Measurements from ENCODE around the gene VNN1.
"Not testable (repeated sequence)": the region's sequence is repeated elsewhere in the genome, so short reads cannot be mapped to it uniquely, and the experiment has no call there.

VNN1 gene

DNA sequence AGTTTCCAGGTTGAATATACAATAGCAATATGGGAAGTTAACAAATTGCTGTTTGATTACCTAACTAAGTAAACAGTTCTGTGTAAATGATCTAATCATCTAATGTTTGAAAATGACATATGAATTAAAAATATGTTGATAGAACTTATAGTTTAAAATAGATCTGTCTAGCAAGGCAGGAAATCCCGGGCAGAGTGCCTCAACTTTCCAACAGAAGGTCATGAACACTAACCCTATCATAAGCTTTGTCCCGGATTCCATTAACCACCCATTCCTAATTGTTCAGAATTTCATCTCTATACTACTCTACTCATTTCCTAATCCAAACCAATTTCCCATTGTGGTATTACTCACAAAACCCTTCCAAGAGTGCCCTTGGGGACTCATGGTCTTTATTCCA, 65.0 kb downstream of the VNN1 start:
- Histone ChIP-seq H3F3A (ENCODE audit: insufficient read depth) (no peaks in the 10 kb centered on the region), H3K36me3 (ENCODE audit: low read length) (no peaks in the 10 kb centered on the region), H3K9ac (ENCODE audit: low read length) (no peak overlapping the region), H3K4me3 (ENCODE audit: insufficient read depth, low read length, poor library complexity, severe bottlenecking) (no peak overlapping the region), H3K4me2 (ENCODE audit: low read depth, low read length, poor library complexity, severe bottlenecking) (no peak overlapping the region), H3K9me2 (replicated peaks; ENCODE audit: insufficient read depth, low read length) (no peaks in the 10 kb centered on the region), H3K79me2 (ENCODE audit: insufficient read depth, low read length) (no peaks in the 10 kb centered on the region), H3K27ac (ENCODE audit: low read depth, low read length) (no peak overlapping the region), H2AFZ (ENCODE audit: low read depth, low read length, severe bottlenecking) (no peak overlapping the region), H3K9me3 (ENCODE audit: insufficient read depth, low read length) (no peaks in the 10 kb centered on the region), H3K27me3 (ENCODE audit: low read length) (no peaks in the 10 kb centered on the region), H4K20me1 (ENCODE audit: low read depth, low read length) (no peaks in the 10 kb centered on the region)
- no peak for TF ChIP-seq EZH2phosphoT487 (conservative IDR thresholded peaks at IDR 0.05; ENCODE audit: low read length)
- TF ChIP-seq, protein P1, sequence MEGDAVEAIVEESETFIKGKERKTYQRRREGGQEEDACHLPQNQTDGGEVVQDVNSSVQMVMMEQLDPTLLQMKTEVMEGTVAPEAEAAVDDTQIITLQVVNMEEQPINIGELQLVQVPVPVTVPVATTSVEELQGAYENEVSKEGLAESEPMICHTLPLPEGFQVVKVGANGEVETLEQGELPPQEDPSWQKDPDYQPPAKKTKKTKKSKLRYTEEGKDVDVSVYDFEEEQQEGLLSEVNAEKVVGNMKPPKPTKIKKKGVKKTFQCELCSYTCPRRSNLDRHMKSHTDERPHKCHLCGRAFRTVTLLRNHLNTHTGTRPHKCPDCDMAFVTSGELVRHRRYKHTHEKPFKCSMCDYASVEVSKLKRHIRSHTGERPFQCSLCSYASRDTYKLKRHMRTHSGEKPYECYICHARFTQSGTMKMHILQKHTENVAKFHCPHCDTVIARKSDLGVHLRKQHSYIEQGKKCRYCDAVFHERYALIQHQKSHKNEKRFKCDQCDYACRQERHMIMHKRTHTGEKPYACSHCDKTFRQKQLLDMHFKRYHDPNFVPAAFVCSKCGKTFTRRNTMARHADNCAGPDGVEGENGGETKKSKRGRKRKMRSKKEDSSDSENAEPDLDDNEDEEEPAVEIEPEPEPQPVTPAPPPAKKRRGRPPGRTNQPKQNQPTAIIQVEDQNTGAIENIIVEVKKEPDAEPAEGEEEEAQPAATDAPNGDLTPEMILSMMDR (IDR thresholded peaks at IDR 0.05; ENCODE audit: insufficient read depth, low read length, poor library complexity, severe bottlenecking) = no peak

DNA sequence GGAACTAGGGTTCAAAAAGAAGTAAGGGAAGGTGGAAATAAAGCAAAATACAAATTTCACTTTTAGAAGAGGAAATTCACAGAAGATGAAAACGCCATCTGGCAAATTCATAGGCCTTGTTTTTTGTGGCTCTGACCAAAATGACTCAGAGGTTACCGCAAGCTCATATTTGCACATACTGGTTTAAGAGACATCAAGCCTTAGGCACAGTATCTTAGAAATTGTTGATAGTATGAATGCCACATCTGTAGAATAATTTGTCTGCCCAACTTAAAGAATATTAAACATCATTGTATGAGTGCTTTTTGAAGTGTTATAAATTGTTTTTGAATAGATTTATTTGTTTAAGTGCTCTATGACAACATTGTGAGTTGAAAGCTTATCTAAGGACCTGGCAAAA, 65.5 kb downstream of the VNN1 start:
- no peaks in the 10 kb centered on the region for H3K9me3 ChIP-seq (ENCODE audit: insufficient read depth, low read length)
- no peak for TF ChIP-seq EZH2phosphoT487 (conservative IDR thresholded peaks at IDR 0.05; ENCODE audit: low read length)
- TF ChIP-seq, protein P1 (IDR thresholded peaks at IDR 0.05; ENCODE audit: insufficient read depth, low read length, poor library complexity, severe bottlenecking) = no peak
- H3K36me3 ChIP-seq (ENCODE audit: low read length) = no peaks in the 10 kb centered on the region
- H3K27ac ChIP-seq (ENCODE audit: low read depth, low read length) = no peak overlapping the region
- H3K9ac ChIP-seq (ENCODE audit: low read length) = no peak overlapping the region
- no peaks in the 10 kb centered on the region for H3K79me2 ChIP-seq (ENCODE audit: insufficient read depth, low read length)
- no peak overlapping the region for H2AFZ ChIP-seq (ENCODE audit: low read depth, low read length, severe bottlenecking)
- no peaks in the 10 kb centered on the region for H4K20me1 ChIP-seq (ENCODE audit: low read depth, low read length)
- H3K4me3 ChIP-seq (ENCODE audit: insufficient read depth, low read length, poor library complexity, severe bottlenecking) = no peak overlapping the region
- H3K27me3 ChIP-seq (ENCODE audit: low read length) = no peaks in the 10 kb centered on the region
- H3K4me2 ChIP-seq (ENCODE audit: low read depth, low read length, poor library complexity, severe bottlenecking) = no peak overlapping the region
- no peaks in the 10 kb centered on the region for H3F3A ChIP-seq (ENCODE audit: insufficient read depth)
- H3K9me2 ChIP-seq (replicated peaks; ENCODE audit: insufficient read depth, low read length) = no peaks in the 10 kb centered on the region

DNA sequence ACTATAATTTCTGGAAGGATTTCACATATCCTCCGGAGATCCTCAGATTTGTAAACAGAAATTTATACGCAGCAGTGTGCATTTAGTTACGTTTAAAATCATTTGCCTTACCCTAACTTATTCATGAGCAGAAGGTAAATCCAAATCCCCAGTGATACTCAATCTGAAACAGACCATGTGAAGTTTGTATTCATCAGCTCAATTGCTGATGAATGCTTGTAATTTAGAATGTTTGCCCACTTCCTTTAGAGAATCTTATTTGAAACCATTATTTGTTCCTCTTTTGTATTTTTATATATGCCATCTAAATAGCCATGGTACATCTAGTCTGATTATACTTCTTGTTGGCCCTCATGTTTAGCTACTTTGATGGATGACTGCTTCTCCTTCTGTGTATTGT, 70.3 kb downstream of the VNN1 start:
- Histone ChIP-seq H3K9me3 (ENCODE audit: insufficient read depth, low read length) (no peaks in the 10 kb centered on the region), H3K36me3 (ENCODE audit: low read length) (no peaks in the 10 kb centered on the region), H3K9me2 (replicated peaks; ENCODE audit: insufficient read depth, low read length) (no peaks in the 10 kb centered on the region), H3F3A (ENCODE audit: insufficient read depth) (no peaks in the 10 kb centered on the region), H3K9ac (ENCODE audit: low read length) (no peak overlapping the region), H4K20me1 (ENCODE audit: low read depth, low read length) (no peaks in the 10 kb centered on the region), H3K79me2 (ENCODE audit: insufficient read depth, low read length) (no peaks in the 10 kb centered on the region), H2AFZ (ENCODE audit: low read depth, low read length, severe bottlenecking) (no peak overlapping the region), H3K27me3 (ENCODE audit: low read length) (no peaks in the 10 kb centered on the region), H3K4me3 (ENCODE audit: insufficient read depth, low read length, poor library complexity, severe bottlenecking) (no peak overlapping the region), H3K27ac (ENCODE audit: low read depth, low read length) (no peak overlapping the region), H3K4me2 (ENCODE audit: low read depth, low read length, poor library complexity, severe bottlenecking) (no peak overlapping the region)
- TF ChIP-seq EZH2phosphoT487 (conservative IDR thresholded peaks at IDR 0.05; ENCODE audit: low read length) = no peak
- TF ChIP-seq, protein P1 (IDR thresholded peaks at IDR 0.05; ENCODE audit: insufficient read depth, low read length, poor library complexity, severe bottlenecking) = no peak

DNA sequence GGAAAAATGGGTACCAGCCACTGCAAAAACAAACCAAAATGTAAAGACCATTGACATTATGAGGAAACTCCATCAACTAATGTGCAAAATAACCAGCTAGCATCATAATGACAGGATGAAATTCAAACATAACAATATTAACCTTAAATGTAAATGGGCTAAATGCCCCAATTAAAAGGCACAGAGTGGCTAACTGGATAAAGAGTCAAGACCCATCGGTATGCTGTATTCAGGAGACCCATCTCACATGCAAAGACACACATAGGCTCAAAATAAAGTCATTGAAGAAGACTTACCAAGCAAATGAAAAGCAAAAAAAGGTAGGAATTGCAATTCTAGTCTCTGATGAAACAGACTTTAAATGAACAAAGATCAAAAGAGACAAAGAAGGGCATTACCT, 76.7 kb downstream of the VNN1 start:
- not testable (repeated sequence) for H3K27me3 ChIP-seq (ENCODE audit: low read length); H3K4me3 ChIP-seq (ENCODE audit: insufficient read depth, low read length, poor library complexity, severe bottlenecking); H3K9ac ChIP-seq (ENCODE audit: low read length); H3K79me2 ChIP-seq (ENCODE audit: insufficient read depth, low read length); H3K27ac ChIP-seq (ENCODE audit: low read depth, low read length); H3K36me3 ChIP-seq (ENCODE audit: low read length); H3K9me2 ChIP-seq (replicated peaks; ENCODE audit: insufficient read depth, low read length); H4K20me1 ChIP-seq (ENCODE audit: low read depth, low read length); H3K4me2 ChIP-seq (ENCODE audit: low read depth, low read length, poor library complexity, severe bottlenecking); H3F3A ChIP-seq (ENCODE audit: insufficient read depth); H3K9me3 ChIP-seq (ENCODE audit: insufficient read depth, low read length); H2AFZ ChIP-seq (ENCODE audit: low read depth, low read length, severe bottlenecking)

DNA sequence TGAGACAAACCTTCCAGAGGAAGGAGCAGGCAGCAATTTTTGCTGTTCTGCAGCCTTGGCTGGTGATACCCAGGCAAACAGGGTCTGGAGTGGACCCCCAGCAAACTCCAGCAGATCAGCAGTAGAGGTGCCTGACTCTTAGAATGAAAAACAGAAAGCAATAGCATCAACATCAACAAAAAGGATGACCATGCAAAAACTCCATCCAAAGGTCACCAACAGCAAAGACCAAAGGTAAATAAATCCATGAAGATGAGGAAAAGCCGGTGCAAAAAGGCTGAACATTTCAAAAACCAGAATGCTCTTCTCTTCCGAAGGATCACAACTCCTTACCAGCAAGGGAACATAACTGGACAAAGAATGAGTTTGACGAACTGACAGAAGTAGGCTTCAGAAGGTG, 77.9 kb downstream of the VNN1 start:
- not testable (repeated sequence) for H3K9ac ChIP-seq (ENCODE audit: low read length); H3K27me3 ChIP-seq (ENCODE audit: low read length); H3K4me2 ChIP-seq (ENCODE audit: low read depth, low read length, poor library complexity, severe bottlenecking); H3F3A ChIP-seq (ENCODE audit: insufficient read depth); H3K9me2 ChIP-seq (replicated peaks; ENCODE audit: insufficient read depth, low read length); H3K27ac ChIP-seq (ENCODE audit: low read depth, low read length); H3K36me3 ChIP-seq (ENCODE audit: low read length); H3K4me3 ChIP-seq (ENCODE audit: insufficient read depth, low read length, poor library complexity, severe bottlenecking); H2AFZ ChIP-seq (ENCODE audit: low read depth, low read length, severe bottlenecking); H3K79me2 ChIP-seq (ENCODE audit: insufficient read depth, low read length); H3K9me3 ChIP-seq (ENCODE audit: insufficient read depth, low read length); H4K20me1 ChIP-seq (ENCODE audit: low read depth, low read length)

DNA sequence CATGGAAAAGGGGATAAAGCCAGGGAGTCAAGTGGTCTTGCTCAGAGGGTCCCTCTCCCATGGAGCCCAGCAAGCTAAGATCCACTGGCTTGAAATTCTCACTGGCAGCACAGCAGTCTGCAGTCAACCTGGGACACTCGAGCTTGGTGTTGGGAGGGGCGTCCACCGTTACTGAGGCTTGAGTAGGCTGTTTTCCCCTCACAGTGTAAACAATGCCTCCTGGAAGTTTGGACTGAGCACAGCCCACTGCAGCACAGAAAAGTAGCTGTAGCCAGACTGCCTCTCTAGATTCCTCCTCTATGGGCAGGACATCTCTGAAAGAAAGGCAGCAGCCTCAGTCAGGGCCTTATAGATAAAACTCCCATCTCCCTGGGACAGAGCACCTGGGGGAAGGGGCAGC, 78.6 kb downstream of the VNN1 start:
- H3F3A ChIP-seq (ENCODE audit: insufficient read depth); H3K9ac ChIP-seq (ENCODE audit: low read length); H3K27me3 ChIP-seq (ENCODE audit: low read length); H3K9me3 ChIP-seq (ENCODE audit: insufficient read depth, low read length); H3K4me2 ChIP-seq (ENCODE audit: low read depth, low read length, poor library complexity, severe bottlenecking); H3K4me3 ChIP-seq (ENCODE audit: insufficient read depth, low read length, poor library complexity, severe bottlenecking); H3K79me2 ChIP-seq (ENCODE audit: insufficient read depth, low read length); H3K27ac ChIP-seq (ENCODE audit: low read depth, low read length); H4K20me1 ChIP-seq (ENCODE audit: low read depth, low read length); H3K36me3 ChIP-seq (ENCODE audit: low read length); H2AFZ ChIP-seq (ENCODE audit: low read depth, low read length, severe bottlenecking); H3K9me2 ChIP-seq (replicated peaks; ENCODE audit: insufficient read depth, low read length): not testable (repeated sequence)

Data from SU-DHL-6 (cell line).